Hepatocyte (in vitro differentiated cells): Measurements from ENCODE around the gene ALDH2. TPM values are rescaled to one million over a fixed set of nuclear protein-coding genes. Genes with fewer than 3 reads are reported as not detected.
A peak's percentile ranks its signal among the peaks of the same experiment; 100 is the strongest.
"Not testable (repeated sequence)": the region's sequence is repeated elsewhere in the genome, so short reads cannot be mapped to it uniquely, and the experiment has no call there.

Experiments used
- DNase-seq: peaks from one replicate; pipeline ENCODE4 v3.0.0-alpha.2; 2016; ENCODE audit warnings: low spot score
- H2AFZ ChIP-seq: fragments of 200-600 bp; sonication (generic); 2 replicates; pipeline ENCODE4 v1.6.0; 2016; ENCODE audit warnings: antibody characterized with exemption, mild to moderate bottlenecking
- H3K27ac ChIP-seq: fragments of 200-600 bp; sonication (generic); 2 replicates; pipeline ENCODE4 v1.5.1; 2016; ENCODE audit warnings: mild to moderate bottlenecking
- H3K27me3 ChIP-seq: fragments of 200-600 bp; sonication (generic); 2 replicates; pipeline ENCODE4 v1.6.1; 2016
- H3K36me3 ChIP-seq: fragments of 200-600 bp; sonication (generic); replicated peaks from 2 replicates; pipeline ENCODE4 v1.5.1; 2016; ENCODE audit warnings: low read depth; ENCODE audit not compliant: insufficient read depth
- H3K4me1 ChIP-seq: fragments of 200-600 bp; sonication (generic); 2 replicates; pipeline ENCODE4 v1.5.1; 2016; ENCODE audit warnings: mild to moderate bottlenecking, moderate library complexity; ENCODE audit not compliant: insufficient read depth
- H3K4me2 ChIP-seq: fragments of 200-600 bp; sonication (generic); 2 replicates; pipeline ENCODE4 v1.6.0; 2016
- H3K4me3 ChIP-seq: fragments of 200-600 bp; sonication (generic); 2 replicates; pipeline ENCODE4 v1.5.1; 2016; ENCODE audit warnings: mild to moderate bottlenecking
- H3K79me2 ChIP-seq: fragments of 200-600 bp; sonication (generic); 2 replicates; pipeline ENCODE4 v1.6.0; 2017; ENCODE audit warnings: mild to moderate bottlenecking
- H3K9me2 ChIP-seq: fragments of 200-600 bp; sonication (generic); replicated peaks from 2 replicates; pipeline ENCODE4 v1.6.0; 2017; ENCODE audit warnings: mild to moderate bottlenecking; ENCODE audit not compliant: insufficient read depth
- H3K9me3 ChIP-seq: fragments of 200-600 bp; sonication (generic); 2 replicates; pipeline ENCODE4 v1.5.1; 2016; ENCODE audit warnings: low read depth, mild to moderate bottlenecking
- H4K20me1 ChIP-seq: fragments of 200-600 bp; sonication (generic); 2 replicates; pipeline ENCODE4 v1.6.0; 2016; ENCODE audit warnings: mild to moderate bottlenecking; ENCODE audit not compliant: insufficient read depth, poor library complexity, severe bottlenecking
- EZH2 ChIP-seq: fragments of 200-600 bp; sonication (generic); IDR thresholded peaks from 2 replicates; pipeline ENCODE4 v1.6.1; 2016; ENCODE audit warnings: antibody characterized with exemption, mild to moderate bottlenecking, borderline replicate concordance
- EZH2phosphoT487 ChIP-seq: fragments of 200-600 bp; sonication (generic); IDR thresholded peaks from one replicate; pipeline ENCODE4 v1.6.1; 2018; ENCODE audit warnings: antibody characterized with exemption, mild to moderate bottlenecking, low read depth, moderate library complexity; ENCODE audit not compliant: unreplicated experiment, severe bottlenecking
- WGBS: methylation state at CpG from one replicate; pipeline ENCODE4 v1.1.6; 2016; ENCODE audit warnings: low lambda C conversion rate; ENCODE audit errors: missing lambda C conversion rate; 5-methylcytosine and 5-hydroxymethylcytosine counted together
- polyA plus RNA-seq: library from polyadenylated mRNA; unstranded; fragments of >200 nt; fragmentation: Nextera tagmentation; extraction: Ambion mirVana; gene quantifications from 2 replicates; pipeline ENCODE4 v1.2.1, GENCODE V29; 2016
- total RNA-seq: library from RNA; depleted of rRNA; stranded (reverse); fragments of >200 nt; gene quantifications from 2 replicates; pipeline ENCODE4 v1.2.3, GENCODE V29; 2014
- TF ChIP-seq, protein P1 (sequence below): fragments of 200-600 bp; sonication (generic); IDR thresholded peaks from 2 replicates; pipeline ENCODE4 v1.5.1; 2016; ENCODE audit warnings: antibody characterized with exemption, mild to moderate bottlenecking; ENCODE audit not compliant: poor library complexity

Gene ALDH2
- total and polyA plus RNA-seq, 2 experiments from 2014 or later, result 126 to 203 TPM

DNA sequence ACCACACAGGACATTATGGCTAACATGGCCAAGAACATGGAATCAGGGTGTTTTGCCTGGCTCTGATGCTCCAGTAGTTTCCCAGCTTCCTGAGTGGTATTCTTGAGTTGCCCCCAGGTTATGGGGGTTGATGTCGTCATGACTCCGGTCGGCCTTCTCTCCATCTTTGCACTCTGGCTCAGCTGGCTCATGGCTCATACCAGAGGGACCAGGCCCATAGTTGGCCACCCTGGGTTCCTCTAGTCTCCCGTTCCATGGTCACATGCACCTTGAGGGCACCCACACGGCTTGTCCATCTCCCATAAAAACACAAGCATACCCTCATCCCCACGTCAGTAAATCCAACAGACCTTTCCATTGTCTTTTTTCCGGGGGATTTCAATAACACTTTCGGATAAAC is 51.6 kb downstream of the ALDH2 start:
- TF ChIP-seq EZH2, result no peak
- TF ChIP-seq, protein P1, sequence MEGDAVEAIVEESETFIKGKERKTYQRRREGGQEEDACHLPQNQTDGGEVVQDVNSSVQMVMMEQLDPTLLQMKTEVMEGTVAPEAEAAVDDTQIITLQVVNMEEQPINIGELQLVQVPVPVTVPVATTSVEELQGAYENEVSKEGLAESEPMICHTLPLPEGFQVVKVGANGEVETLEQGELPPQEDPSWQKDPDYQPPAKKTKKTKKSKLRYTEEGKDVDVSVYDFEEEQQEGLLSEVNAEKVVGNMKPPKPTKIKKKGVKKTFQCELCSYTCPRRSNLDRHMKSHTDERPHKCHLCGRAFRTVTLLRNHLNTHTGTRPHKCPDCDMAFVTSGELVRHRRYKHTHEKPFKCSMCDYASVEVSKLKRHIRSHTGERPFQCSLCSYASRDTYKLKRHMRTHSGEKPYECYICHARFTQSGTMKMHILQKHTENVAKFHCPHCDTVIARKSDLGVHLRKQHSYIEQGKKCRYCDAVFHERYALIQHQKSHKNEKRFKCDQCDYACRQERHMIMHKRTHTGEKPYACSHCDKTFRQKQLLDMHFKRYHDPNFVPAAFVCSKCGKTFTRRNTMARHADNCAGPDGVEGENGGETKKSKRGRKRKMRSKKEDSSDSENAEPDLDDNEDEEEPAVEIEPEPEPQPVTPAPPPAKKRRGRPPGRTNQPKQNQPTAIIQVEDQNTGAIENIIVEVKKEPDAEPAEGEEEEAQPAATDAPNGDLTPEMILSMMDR, result no peak
- TF ChIP-seq EZH2phosphoT487, result no peak
- Histone ChIP-seq H2AFZ (no peak overlapping the region), H3K27me3 (no peaks in the 10 kb centered on the region), H3K36me3 (no peaks in the 10 kb centered on the region), H3K79me2 (no peaks in the 10 kb centered on the region), H3K9me3 (no peaks in the 10 kb centered on the region), H3K4me3 (no peak overlapping the region), H3K4me1 (no peaks in the 10 kb centered on the region), H4K20me1 (no peaks in the 10 kb centered on the region), H3K4me2 (no peak overlapping the region), H3K9me2 (no peaks in the 10 kb centered on the region), H3K27ac (peak overlapping the region; percentile 75)
- no peak for DNase-seq
- 96% methylated on average over 8 of the region's 8 CpGs for WGBS

GRCh38 chr12:111819191-111820158 is 52.7 kb downstream of the ALDH2 start:
- TF ChIP-seq, protein P1, result no peak
- TF ChIP-seq EZH2 (no peak), EZH2phosphoT487 (no peak)
- DNase-seq, result peak; percentile 56
- no peaks in the 10 kb centered on the region for H4K20me1 ChIP-seq
- H2AFZ ChIP-seq, result no peak overlapping the region
- no peaks in the 10 kb centered on the region for H3K9me2 ChIP-seq
- H3K27ac ChIP-seq, result peak overlapping the region; percentile 77
- peak overlapping the region; percentile 60 for H3K4me2 ChIP-seq
- H3K4me1 ChIP-seq, result no peaks in the 10 kb centered on the region
- no peaks in the 10 kb centered on the region for H3K36me3 ChIP-seq
- H3K4me3 ChIP-seq, result no peak overlapping the region
- no peaks in the 10 kb centered on the region for H3K79me2 ChIP-seq
- H3K9me3 ChIP-seq, result no peaks in the 10 kb centered on the region
- no peaks in the 10 kb centered on the region for H3K27me3 ChIP-seq
- WGBS, result 48% methylated on average over 6 of the region's 6 CpGs

- not testable (repeated sequence) for H3K4me2 ChIP-seq, H3K79me2 ChIP-seq, H3K4me1 ChIP-seq, H3K9me2 ChIP-seq, H3K4me3 ChIP-seq, H2AFZ ChIP-seq, H3K9me3 ChIP-seq, H3K27me3 ChIP-seq, H4K20me1 ChIP-seq, DNase-seq, H3K36me3 ChIP-seq
- WGBS, result 84% methylated on average over 8 of the region's 8 CpGs
- H3K27ac ChIP-seq, result peak overlapping the region; percentile 77
These were observed 54.1 kb downstream of the ALDH2 start for GRCh38 chr12:111820828-111821227.

DNA sequence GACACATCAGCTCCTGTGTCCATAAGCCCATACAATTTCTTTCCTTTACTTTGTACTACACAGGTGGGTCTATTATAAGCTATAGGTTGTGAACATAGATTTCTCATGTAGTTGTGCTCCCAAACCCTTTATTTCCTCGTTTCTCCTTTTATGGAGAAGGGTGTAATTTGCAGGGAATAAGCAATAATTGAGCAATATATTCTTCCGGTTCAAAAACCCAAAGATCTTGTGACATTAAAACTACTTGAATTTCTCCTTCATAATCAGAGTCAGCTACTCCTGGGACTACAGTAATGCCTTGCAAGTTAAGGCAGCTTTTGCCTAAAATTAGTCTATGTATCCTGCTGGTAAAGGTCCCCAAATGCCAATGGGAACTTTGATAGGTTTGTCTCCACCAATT is 56.2 kb downstream of the ALDH2 start:
- TF ChIP-seq EZH2phosphoT487 (no peak), EZH2 (no peak)
- TF ChIP-seq, protein P1, result no peak
- WGBS, result 64% methylated on average over 2 of the region's 2 CpGs
- Histone ChIP-seq H4K20me1 (no peaks in the 10 kb centered on the region), H3K9me3 (no peaks in the 10 kb centered on the region), H3K27ac (no peak overlapping the region), H3K4me1 (no peaks in the 10 kb centered on the region), H3K79me2 (no peaks in the 10 kb centered on the region), H3K4me2 (no peak overlapping the region), H2AFZ (no peak overlapping the region), H3K36me3 (no peaks in the 10 kb centered on the region), H3K9me2 (no peaks in the 10 kb centered on the region), H3K27me3 (no peaks in the 10 kb centered on the region), H3K4me3 (no peak overlapping the region)
- no peak for DNase-seq
